ENCODE results near the gene IL1RAPL1.

IL1RAPL1 gene

GRCh38 chrX:28649541-28649940 lies 62.3 kb downstream of the IL1RAPL1 start:
- in situ Hi-C loops (cut with HindIII; ENCODE audit: low sequenced_read_pairs) = no loop called here
- TF ChIP-seq CTCF (IDR thresholded peaks at IDR 0.05; ENCODE audit: low read depth, low read length, missing control alignments) = no peak
- no peak overlapping the region for H3K4me3 ChIP-seq (ENCODE audit: low read depth, low read length)
- DNase-seq (ENCODE audit: low read depth) = no peak

GRCh38 chrX:28651186-28651585 lies 63.9 kb downstream of the IL1RAPL1 start:
- no peak for TF ChIP-seq CTCF (IDR thresholded peaks at IDR 0.05; ENCODE audit: low read depth, low read length, missing control alignments)
- in situ Hi-C loops (cut with HindIII; ENCODE audit: low sequenced_read_pairs) = no loop called here
- DNase-seq (ENCODE audit: low read depth) = no peak
- no peak overlapping the region for H3K4me3 ChIP-seq (ENCODE audit: low read depth, low read length)

GRCh38 chrX:28659269-28659668 lies 72.0 kb downstream of the IL1RAPL1 start:
- no peak for DNase-seq (ENCODE audit: low read depth)

GRCh38 chrX:28665778-28666177 lies 78.5 kb downstream of the IL1RAPL1 start:
- no peak for DNase-seq (ENCODE audit: low read depth)
- no peak overlapping the region for H3K4me3 ChIP-seq (ENCODE audit: low read depth, low read length)
- no peak for TF ChIP-seq CTCF (IDR thresholded peaks at IDR 0.05; ENCODE audit: low read depth, low read length, missing control alignments)
- in situ Hi-C loops (cut with HindIII; ENCODE audit: low sequenced_read_pairs) = no loop called here

More at GRCh38 chrX:28659269-28659668, 72.0 kb downstream of the IL1RAPL1 start:
- TF ChIP-seq CTCF (IDR thresholded peaks at IDR 0.05; ENCODE audit: low read depth, low read length, missing control alignments) = peak; percentile 25
- no peak overlapping the region for H3K4me3 ChIP-seq (ENCODE audit: low read depth, low read length)
- in situ Hi-C loops (cut with HindIII; ENCODE audit: low sequenced_read_pairs) = no loop called here

GRCh38 chrX:28668303-28668702 lies 81.1 kb downstream of the IL1RAPL1 start:
- H3K4me3 ChIP-seq (ENCODE audit: low read depth, low read length) = no peak overlapping the region
- in situ Hi-C loops (cut with HindIII; ENCODE audit: low sequenced_read_pairs) = no loop called here
- no peak for TF ChIP-seq CTCF (IDR thresholded peaks at IDR 0.05; ENCODE audit: low read depth, low read length, missing control alignments)
- no peak for DNase-seq (ENCODE audit: low read depth)

- no peak for TF ChIP-seq CTCF (IDR thresholded peaks at IDR 0.05; ENCODE audit: low read depth, low read length, missing control alignments)
- no peak overlapping the region for H3K4me3 ChIP-seq (ENCODE audit: low read depth, low read length)
- in situ Hi-C loops (cut with HindIII; ENCODE audit: low sequenced_read_pairs) = no loop called here
- DNase-seq (ENCODE audit: low read depth) = no peak
Measured at GRCh38 chrX:28668957-28669356, 81.7 kb downstream of the IL1RAPL1 start.

GRCh38 chrX:28670074-28670473 lies 82.8 kb downstream of the IL1RAPL1 start:
- in situ Hi-C loops (cut with HindIII; ENCODE audit: low sequenced_read_pairs) = no loop called here
- no peak for TF ChIP-seq CTCF (IDR thresholded peaks at IDR 0.05; ENCODE audit: low read depth, low read length, missing control alignments)
- no peak overlapping the region for H3K4me3 ChIP-seq (ENCODE audit: low read depth, low read length)
- DNase-seq (ENCODE audit: low read depth) = no peak
